ENCODE data around the gene RAB28.

Gene RAB28

GRCh38 chr4:13470379-13470778 lies 13.8 kb downstream of the RAB28 start:
- H3K27ac ChIP-seq (ENCODE audit: low read length): no peak overlapping the region
- H3K4me3 ChIP-seq (ENCODE audit: low read length): no peak overlapping the region
- no peaks in the 10 kb centered on the region for H3K9me3 ChIP-seq (ENCODE audit: insufficient read depth, low read length)
- TF ChIP-seq EZH2phosphoT487 (IDR thresholded peaks at IDR 0.05; ENCODE audit: low read depth): no peak
- no peak for TF ChIP-seq CTCF (IDR thresholded peaks at IDR 0.05; ENCODE audit: low read depth, low read length)
- H3K79me2 ChIP-seq (ENCODE audit: low read length): peaks cover 5% of the 10 kb centered on the region
- H3K27me3 ChIP-seq (ENCODE audit: low read depth, low read length): no peaks in the 10 kb centered on the region
- H3K4me2 ChIP-seq (ENCODE audit: low read length): no peak overlapping the region
- peaks cover 5% of the 10 kb centered on the region for H3K4me1 ChIP-seq (ENCODE audit: low read length)
- no peak overlapping the region for H3K9ac ChIP-seq (ENCODE audit: low read length)
- H2AFZ ChIP-seq (ENCODE audit: low read depth, low read length): no peak overlapping the region
- H4K20me1 ChIP-seq (ENCODE audit: insufficient read depth, low read length): no peaks in the 10 kb centered on the region
- peaks cover 13% of the 10 kb centered on the region for H3K36me3 ChIP-seq (replicated peaks; ENCODE audit: low read depth, low read length)

GRCh38 chr4:13464973-13465372 lies 19.2 kb downstream of the RAB28 start:
- H3K36me3 ChIP-seq (replicated peaks; ENCODE audit: low read depth, low read length): peaks cover 13% of the 10 kb centered on the region
- H3K79me2 ChIP-seq (ENCODE audit: low read length): peaks cover 21% of the 10 kb centered on the region
- H3K4me3 ChIP-seq (ENCODE audit: low read length): no peak overlapping the region
- TF ChIP-seq CTCF (IDR thresholded peaks at IDR 0.05; ENCODE audit: low read depth, low read length) (no peak), EZH2phosphoT487 (IDR thresholded peaks at IDR 0.05; ENCODE audit: low read depth) (no peak)
- no peak overlapping the region for H2AFZ ChIP-seq (ENCODE audit: low read depth, low read length)
- no peaks in the 10 kb centered on the region for H3K9me3 ChIP-seq (ENCODE audit: insufficient read depth, low read length)
- no peak overlapping the region for H3K27ac ChIP-seq (ENCODE audit: low read length)
- no peak overlapping the region for H3K9ac ChIP-seq (ENCODE audit: low read length)
- peaks cover 15% of the 10 kb centered on the region for H3K4me1 ChIP-seq (ENCODE audit: low read length)
- H3K27me3 ChIP-seq (ENCODE audit: low read depth, low read length): no peaks in the 10 kb centered on the region
- H4K20me1 ChIP-seq (ENCODE audit: insufficient read depth, low read length): 0 out of 2 replicates have a peak, but pooled peaks cover 2% of the 10 kb centered on the region
- peak overlapping the region; percentile 12 for H3K4me2 ChIP-seq (ENCODE audit: low read length)

DNA sequence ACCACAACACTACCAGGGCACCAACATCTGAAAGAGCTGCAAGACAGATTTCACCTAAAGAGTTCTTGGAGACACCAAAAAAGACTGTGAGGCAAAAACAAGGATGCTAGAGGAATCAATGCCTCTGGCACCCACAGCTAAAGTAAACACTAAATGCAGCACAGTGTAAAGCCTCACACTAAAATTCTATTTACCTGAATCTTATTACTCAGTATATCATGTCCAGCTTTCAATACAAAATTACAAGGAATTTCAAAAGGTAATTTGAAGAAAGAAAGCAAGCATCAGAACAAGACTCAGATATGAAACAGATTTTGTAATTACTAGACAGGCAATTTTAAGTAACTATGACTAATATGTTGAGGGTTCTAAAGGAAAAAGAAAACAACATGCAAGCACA lies 19.6 kb downstream of the RAB28 start:
- H3K4me3 ChIP-seq (ENCODE audit: low read length): no peak overlapping the region
- H2AFZ ChIP-seq (ENCODE audit: low read depth, low read length): no peak overlapping the region
- H3K9ac ChIP-seq (ENCODE audit: low read length): no peak overlapping the region
- peaks cover 15% of the 10 kb centered on the region for H3K4me1 ChIP-seq (ENCODE audit: low read length)
- peaks cover 16% of the 10 kb centered on the region for H3K36me3 ChIP-seq (replicated peaks; ENCODE audit: low read depth, low read length)
- no peaks in the 10 kb centered on the region for H3K27me3 ChIP-seq (ENCODE audit: low read depth, low read length)
- no peak overlapping the region for H3K4me2 ChIP-seq (ENCODE audit: low read length)
- TF ChIP-seq EZH2phosphoT487 (IDR thresholded peaks at IDR 0.05; ENCODE audit: low read depth) (no peak), CTCF (IDR thresholded peaks at IDR 0.05; ENCODE audit: low read depth, low read length) (no peak)
- no peak overlapping the region for H3K27ac ChIP-seq (ENCODE audit: low read length)
- H3K79me2 ChIP-seq (ENCODE audit: low read length): peaks cover 21% of the 10 kb centered on the region
- H4K20me1 ChIP-seq (ENCODE audit: insufficient read depth, low read length): 0 out of 2 replicates have a peak, but pooled peaks cover 2% of the 10 kb centered on the region
- no peaks in the 10 kb centered on the region for H3K9me3 ChIP-seq (ENCODE audit: insufficient read depth, low read length)

GRCh38 chr4:13461191-13461905 lies 22.8 kb downstream of the RAB28 start:
- H3K79me2 ChIP-seq (ENCODE audit: low read length): peaks cover 21% of the 10 kb centered on the region
- no peak overlapping the region for H2AFZ ChIP-seq (ENCODE audit: low read depth, low read length)
- H3K27ac ChIP-seq (ENCODE audit: low read length): no peak overlapping the region
- no peaks in the 10 kb centered on the region for H3K9me3 ChIP-seq (ENCODE audit: insufficient read depth, low read length)
- H3K27me3 ChIP-seq (ENCODE audit: low read depth, low read length): no peaks in the 10 kb centered on the region
- TF ChIP-seq CTCF (IDR thresholded peaks at IDR 0.05; ENCODE audit: low read depth, low read length): no peak
- TF ChIP-seq EZH2phosphoT487 (IDR thresholded peaks at IDR 0.05; ENCODE audit: low read depth): no peak
- H3K4me1 ChIP-seq (ENCODE audit: low read length): peaks cover 15% of the 10 kb centered on the region
- H3K4me2 ChIP-seq (ENCODE audit: low read length): no peak overlapping the region
- H4K20me1 ChIP-seq (ENCODE audit: insufficient read depth, low read length): 0 out of 2 replicates have a peak, but pooled peaks cover 2% of the 10 kb centered on the region
- H3K9ac ChIP-seq (ENCODE audit: low read length): no peak overlapping the region
- H3K4me3 ChIP-seq (ENCODE audit: low read length): no peak overlapping the region
- peaks cover 22% of the 10 kb centered on the region for H3K36me3 ChIP-seq (replicated peaks; ENCODE audit: low read depth, low read length)
